DMS153 (cell line): ENCODE results near the gene PDE6D.
"Not testable (repeated sequence)": the region's sequence is repeated elsewhere in the genome, so short reads cannot be mapped to it uniquely, and the experiment has no call there.

Experiments
- DNase-seq: peaks from one replicate; lab custom pipeline; 2025; lab: John Stamatoyannopoulos, UW

PDE6D gene

GRCh38 chr2:231769170-231770136 is 11.6 kb downstream of the PDE6D start:
- no peak for DNase-seq

- DNase-seq, result no peak
Measured at GRCh38 chr2:231765496-231765929, 15.6 kb downstream of the PDE6D start.

- no peak for DNase-seq
Measured at GRCh38 chr2:231764760-231765159, 16.3 kb downstream of the PDE6D start.

- DNase-seq, result no peak
Measured at GRCh38 chr2:231764124-231764523, 17.0 kb downstream of the PDE6D start.

GRCh38 chr2:231761735-231762134 is 19.3 kb downstream of the PDE6D start:
- DNase-seq, result no peak

GRCh38 chr2:231752061-231752460 is 29.0 kb downstream of the PDE6D start:
- no peak for DNase-seq

- no peak for DNase-seq
Measured at GRCh38 chr2:231751042-231751815, 29.9 kb downstream of the PDE6D start.

GRCh38 chr2:231749016-231749415 is 32.1 kb downstream of the PDE6D start:
- DNase-seq, result not testable (repeated sequence)

- not testable (repeated sequence) for DNase-seq
Measured at GRCh38 chr2:231748153-231748896, 32.8 kb downstream of the PDE6D start.

- DNase-seq, result no peak
Measured at GRCh38 chr2:231745303-231746038, 35.6 kb downstream of the PDE6D start.

GRCh38 chr2:231743376-231744116 is 37.5 kb downstream of the PDE6D start:
- no peak for DNase-seq

- DNase-seq, result no peak
Measured at GRCh38 chr2:231737761-231738160, 43.3 kb downstream of the PDE6D start.

- no peak for DNase-seq
Measured at GRCh38 chr2:231732604-231733003, 48.5 kb downstream of the PDE6D start.

GRCh38 chr2:231727621-231728020 is 53.5 kb downstream of the PDE6D start:
- DNase-seq, result no peak

GRCh38 chr2:231726276-231726675 is 54.8 kb downstream of the PDE6D start:
- DNase-seq, result no peak

- no peak for DNase-seq
Measured at GRCh38 chr2:231725476-231725875, 55.6 kb downstream of the PDE6D start.

- DNase-seq, result no peak
Measured at GRCh38 chr2:231722721-231723307, 58.3 kb downstream of the PDE6D start.

- no peak for DNase-seq
Measured at GRCh38 chr2:231720987-231721966, 59.8 kb downstream of the PDE6D start.
